Neural progenitor cell (in vitro differentiated cells): ENCODE data around the gene SEC61A1.

ENCODE experiments used
- CTCF ChIP-seq: fragments of 200-600 bp; sonication (generic); IDR thresholded peaks from 2 replicates; pipeline ENCODE4 v1.5.1; 2017; ENCODE audit warnings: antibody characterized with exemption, mild to moderate bottlenecking
- EZH2 ChIP-seq: fragments of 200-600 bp; sonication (generic); IDR thresholded peaks from 2 replicates; pipeline ENCODE4 v1.6.1; 2017; ENCODE audit warnings: antibody characterized with exemption, mild to moderate bottlenecking, moderate library complexity
- EZH2phosphoT487 ChIP-seq: fragments of 200-600 bp; sonication (generic); IDR thresholded peaks from 2 replicates; pipeline ENCODE4 v1.6.1; 2017; ENCODE audit warnings: antibody characterized with exemption

- TF ChIP-seq CTCF (no peak), EZH2 (no peak), EZH2phosphoT487 (no peak)
Measured at GRCh38 chr3:128100638-128101037, 48.4 kb downstream of the SEC61A1 start.
